ENCODE results near the gene SWT1.

DNA sequence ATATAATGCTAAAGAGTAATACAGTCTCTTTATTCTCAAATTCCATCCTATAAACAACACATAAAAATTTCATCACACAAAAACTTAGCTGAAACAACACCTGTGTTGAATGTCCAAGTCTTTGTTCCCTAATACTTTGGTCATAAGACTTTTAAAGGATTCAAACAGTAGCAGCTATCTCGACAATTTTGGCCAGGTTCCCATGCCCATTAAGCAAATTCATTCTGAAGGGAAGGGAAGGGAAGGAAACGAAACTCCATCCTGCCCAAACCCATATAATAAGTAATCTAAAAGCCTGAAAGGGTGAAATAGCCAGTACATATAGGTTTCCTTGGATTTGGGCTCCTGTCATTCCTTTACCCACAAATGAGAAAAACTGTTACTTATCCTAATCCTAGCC lies 152.6 kb downstream of the SWT1 start:
- TF ChIP-seq CTCF (IDR thresholded peaks at IDR 0.05; ENCODE audit: low read length) (no peak), EZH2 (IDR thresholded peaks at IDR 0.05; ENCODE audit: borderline replicate concordance, low read length) (no peak)
